Measurements from ENCODE around the gene HTR1B.
A peak's percentile ranks its signal among the peaks of the same experiment; 100 is the strongest.

The HTR1B gene

DNA sequence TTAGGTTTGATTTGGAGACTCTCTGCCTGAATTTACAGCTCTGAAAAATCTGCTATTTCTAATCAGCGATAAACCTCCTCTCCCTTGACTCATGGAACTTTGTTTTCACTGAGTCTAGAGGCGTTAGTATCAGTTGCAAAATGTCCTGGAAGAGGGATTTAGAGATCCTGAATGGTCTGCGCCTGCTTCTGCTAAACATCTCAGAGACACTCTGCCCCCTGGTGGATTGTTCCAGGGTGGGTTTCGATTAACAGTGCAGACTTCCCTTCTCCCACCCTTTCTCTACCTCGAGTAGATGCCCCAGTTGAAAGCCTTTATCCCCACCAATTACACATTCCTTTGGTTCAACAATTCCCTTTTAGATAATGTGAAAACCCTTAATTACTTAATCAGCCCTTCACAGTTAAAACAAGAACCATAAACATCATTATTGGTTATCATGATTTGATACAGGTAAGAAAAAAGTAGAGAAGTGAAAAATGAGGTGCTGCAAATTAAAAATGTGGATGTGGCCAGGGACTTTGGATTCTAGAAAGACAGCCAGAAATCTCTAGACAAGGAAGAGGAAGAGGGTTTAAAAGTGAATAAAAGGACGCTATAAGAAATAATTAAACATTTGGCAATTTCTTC, 5.5 kb downstream of the HTR1B start:
- H3K36me3 ChIP-seq (ENCODE audit: insufficient read depth, low read length): no peaks in the 10 kb centered on the region
- H4K20me1 ChIP-seq (ENCODE audit: insufficient read depth, low read length, poor library complexity, severe bottlenecking): no peaks in the 10 kb centered on the region
- H3K27me3 ChIP-seq (ENCODE audit: insufficient read depth, low read length, poor library complexity, severe bottlenecking): no peaks in the 10 kb centered on the region
- no peak for TF ChIP-seq EZH2phosphoT487 (IDR thresholded peaks at IDR 0.05; ENCODE audit: borderline replicate concordance)
- TF ChIP-seq, protein P1, sequence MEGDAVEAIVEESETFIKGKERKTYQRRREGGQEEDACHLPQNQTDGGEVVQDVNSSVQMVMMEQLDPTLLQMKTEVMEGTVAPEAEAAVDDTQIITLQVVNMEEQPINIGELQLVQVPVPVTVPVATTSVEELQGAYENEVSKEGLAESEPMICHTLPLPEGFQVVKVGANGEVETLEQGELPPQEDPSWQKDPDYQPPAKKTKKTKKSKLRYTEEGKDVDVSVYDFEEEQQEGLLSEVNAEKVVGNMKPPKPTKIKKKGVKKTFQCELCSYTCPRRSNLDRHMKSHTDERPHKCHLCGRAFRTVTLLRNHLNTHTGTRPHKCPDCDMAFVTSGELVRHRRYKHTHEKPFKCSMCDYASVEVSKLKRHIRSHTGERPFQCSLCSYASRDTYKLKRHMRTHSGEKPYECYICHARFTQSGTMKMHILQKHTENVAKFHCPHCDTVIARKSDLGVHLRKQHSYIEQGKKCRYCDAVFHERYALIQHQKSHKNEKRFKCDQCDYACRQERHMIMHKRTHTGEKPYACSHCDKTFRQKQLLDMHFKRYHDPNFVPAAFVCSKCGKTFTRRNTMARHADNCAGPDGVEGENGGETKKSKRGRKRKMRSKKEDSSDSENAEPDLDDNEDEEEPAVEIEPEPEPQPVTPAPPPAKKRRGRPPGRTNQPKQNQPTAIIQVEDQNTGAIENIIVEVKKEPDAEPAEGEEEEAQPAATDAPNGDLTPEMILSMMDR (conservative IDR thresholded peaks at IDR 0.05; ENCODE audit: low read length): peak; percentile 73
- H2AFZ ChIP-seq (ENCODE audit: low read length): 0 out of 2 replicates have a peak overlapping the region, but pooled peaks have one; percentile 9
- H3K4me1 ChIP-seq (ENCODE audit: insufficient read depth, low read length, poor library complexity, severe bottlenecking): no peaks in the 10 kb centered on the region
- no peak overlapping the region for H3K4me2 ChIP-seq (ENCODE audit: low read depth, low read length, poor library complexity, severe bottlenecking)
- H3F3A ChIP-seq (ENCODE audit: low read depth): no peaks in the 10 kb centered on the region
- no peaks in the 10 kb centered on the region for H3K9me2 ChIP-seq (replicated peaks; ENCODE audit: low read depth, low read length)
- H3K79me2 ChIP-seq (ENCODE audit: insufficient read depth, low read length): no peaks in the 10 kb centered on the region
- no peak overlapping the region for H3K4me3 ChIP-seq (ENCODE audit: low read length, poor library complexity, severe bottlenecking)
- H3K9ac ChIP-seq (ENCODE audit: low read depth, low read length, poor library complexity, severe bottlenecking): no peak overlapping the region
- no peaks in the 10 kb centered on the region for H3K9me3 ChIP-seq (ENCODE audit: insufficient read depth, low read depth, low read length)

- Histone ChIP-seq H3K9ac (ENCODE audit: low read depth, low read length, poor library complexity, severe bottlenecking) (no peak overlapping the region), H3K79me2 (ENCODE audit: insufficient read depth, low read length) (no peaks in the 10 kb centered on the region), H3K27me3 (ENCODE audit: insufficient read depth, low read length, poor library complexity, severe bottlenecking) (no peaks in the 10 kb centered on the region), H3K9me3 (ENCODE audit: insufficient read depth, low read depth, low read length) (no peaks in the 10 kb centered on the region), H3K36me3 (ENCODE audit: insufficient read depth, low read length) (no peaks in the 10 kb centered on the region), H2AFZ (ENCODE audit: low read length) (no peak overlapping the region), H3K4me2 (ENCODE audit: low read depth, low read length, poor library complexity, severe bottlenecking) (no peak overlapping the region), H3K9me2 (replicated peaks; ENCODE audit: low read depth, low read length) (no peaks in the 10 kb centered on the region), H3F3A (ENCODE audit: low read depth) (no peaks in the 10 kb centered on the region), H4K20me1 (ENCODE audit: insufficient read depth, low read length, poor library complexity, severe bottlenecking) (no peaks in the 10 kb centered on the region), H3K4me1 (ENCODE audit: insufficient read depth, low read length, poor library complexity, severe bottlenecking) (no peaks in the 10 kb centered on the region), H3K4me3 (ENCODE audit: low read length, poor library complexity, severe bottlenecking) (no peak overlapping the region)
- TF ChIP-seq, protein P1 (conservative IDR thresholded peaks at IDR 0.05; ENCODE audit: low read length): no peak
- TF ChIP-seq EZH2phosphoT487 (IDR thresholded peaks at IDR 0.05; ENCODE audit: borderline replicate concordance): no peak
These were observed 6.6 kb downstream of the HTR1B start for GRCh38 chr6:77456531-77457248.

DNA sequence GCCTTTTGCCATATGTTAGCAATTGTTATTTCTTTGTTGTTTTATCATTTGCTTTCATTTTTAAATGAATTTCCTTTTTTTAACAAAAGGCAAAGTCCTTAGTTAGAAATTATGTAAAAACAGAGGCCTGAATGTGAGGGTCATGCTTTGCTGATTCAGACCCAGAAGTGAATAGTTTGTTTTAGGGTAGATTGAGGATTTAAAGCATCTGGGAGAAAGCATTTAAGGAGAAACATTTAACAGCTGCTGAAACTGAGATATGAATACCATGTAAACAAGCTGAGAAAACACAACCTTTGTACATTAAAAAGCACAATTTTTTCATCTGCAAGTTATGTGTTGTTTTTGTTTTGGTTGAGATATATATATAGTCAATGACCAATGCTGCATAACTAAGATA, 8.0 kb downstream of the HTR1B start:
- Histone ChIP-seq H3K9me2 (replicated peaks; ENCODE audit: low read depth, low read length) (no peaks in the 10 kb centered on the region), H2AFZ (ENCODE audit: low read length) (no peak overlapping the region), H3K4me3 (ENCODE audit: low read length, poor library complexity, severe bottlenecking) (no peak overlapping the region), H3K9me3 (ENCODE audit: insufficient read depth, low read depth, low read length) (no peaks in the 10 kb centered on the region), H3K4me2 (ENCODE audit: low read depth, low read length, poor library complexity, severe bottlenecking) (no peak overlapping the region), H3K9ac (ENCODE audit: low read depth, low read length, poor library complexity, severe bottlenecking) (no peak overlapping the region), H3K79me2 (ENCODE audit: insufficient read depth, low read length) (no peaks in the 10 kb centered on the region), H3K4me1 (ENCODE audit: insufficient read depth, low read length, poor library complexity, severe bottlenecking) (no peaks in the 10 kb centered on the region), H4K20me1 (ENCODE audit: insufficient read depth, low read length, poor library complexity, severe bottlenecking) (no peaks in the 10 kb centered on the region), H3K27me3 (ENCODE audit: insufficient read depth, low read length, poor library complexity, severe bottlenecking) (no peaks in the 10 kb centered on the region), H3K36me3 (ENCODE audit: insufficient read depth, low read length) (no peaks in the 10 kb centered on the region), H3F3A (ENCODE audit: low read depth) (no peaks in the 10 kb centered on the region)
- TF ChIP-seq, protein P1 (conservative IDR thresholded peaks at IDR 0.05; ENCODE audit: low read length): no peak
- TF ChIP-seq EZH2phosphoT487 (IDR thresholded peaks at IDR 0.05; ENCODE audit: borderline replicate concordance): no peak
